IMR-90 (cell line): ENCODE results near the gene APP. TPM values are rescaled to one million over a fixed set of nuclear protein-coding genes. Genes with fewer than 3 reads are reported as not detected.

ENCODE experiments used
- ATAC-seq: fragments of 200-7000 bp; cut with Tn5 transposase; 2 replicates; pipeline ENCODE4 v1.9.1; 2020; ENCODE audit warnings: low read depth, mild to moderate bottlenecking, moderate library complexity
- BruUV-seq: library from RNA; stranded (reverse); fragments of 400-500 nt; replicated peaks from 2 replicates; lab custom pipeline; 2021; lab: Mats Ljungman, UMichigan
- CTCF ChIA-PET: fragments of 300-600 bp; formaldehyde crosslinking; extraction: SDS; loops from one replicate; lab custom pipeline; 2021; ENCODE audit warnings: antibody characterized with exemption; lab: Yijun Ruan, JAX
- POLR2A ChIA-PET: fragments of 300-600 bp; sonication (Branson Sonifier 250); formaldehyde crosslinking; loops from one replicate; lab custom pipeline; 2022; ENCODE audit warnings: antibody characterized with exemption; ENCODE audit not compliant: unreplicated experiment; lab: Charles Lee
- DNase-seq: peaks from one replicate; pipeline ENCODE4 v3.0.0; 2013
- H2AFZ ChIP-seq: replicated peaks from 2 replicates; pipeline ENCODE3; 2013; ENCODE audit warnings: low read length, mild to moderate bottlenecking; ENCODE audit not compliant: poor library complexity
- H2AK5ac ChIP-seq: 2 replicates; pipeline ENCODE4 v1.6.1; 2013; ENCODE audit warnings: low read depth, low read length, inconsistent platforms
- H2AK9ac ChIP-seq: replicated peaks from 2 replicates; pipeline ENCODE3; 2013; ENCODE audit warnings: mild to moderate bottlenecking, low read depth, low read length, moderate library complexity; ENCODE audit not compliant: poor library complexity
- H2BK120ac ChIP-seq: 2 replicates; pipeline ENCODE4 v1.6.1; 2013; ENCODE audit warnings: low read depth, low read length, inconsistent platforms
- H2BK15ac ChIP-seq: 3 replicates; pipeline ENCODE4 v1.6.1; 2013; ENCODE audit warnings: low read depth, low read length, inconsistent platforms
- H2BK20ac ChIP-seq: 2 replicates; pipeline ENCODE4 v1.6.1; 2013; ENCODE audit warnings: low read depth, mild to moderate bottlenecking, inconsistent platforms, low read length, moderate library complexity
- H2BK5ac ChIP-seq: 2 replicates; pipeline ENCODE4 v1.6.1; 2013; ENCODE audit warnings: mild to moderate bottlenecking, low read depth, low read length, inconsistent platforms; ENCODE audit not compliant: poor library complexity, severe bottlenecking
- H3K14ac ChIP-seq: replicated peaks from 2 replicates; pipeline ENCODE4 v1.6.1; 2013; ENCODE audit warnings: low read depth, low read length, inconsistent platforms
- H3K18ac ChIP-seq: 2 replicates; pipeline ENCODE4 v1.6.1; 2013; ENCODE audit warnings: low read depth, low read length, control low read depth
- H3K23ac ChIP-seq: 2 replicates; pipeline ENCODE4 v1.6.1; 2013; ENCODE audit warnings: low read depth, low read length, inconsistent platforms
- H3K27ac ChIP-seq: 2 replicates; pipeline ENCODE4 v1.5.1; 2013; ENCODE audit warnings: mild to moderate bottlenecking, control low read depth, low read length; ENCODE audit not compliant: insufficient read depth
- H3K27me3 ChIP-seq: 2 replicates; pipeline ENCODE4 v1.6.1; 2013; ENCODE audit warnings: low read length; ENCODE audit not compliant: control insufficient read depth, insufficient read depth
- H3K36me3 ChIP-seq: 2 replicates; pipeline ENCODE4 v1.6.1; 2013; ENCODE audit warnings: low read length, mixed read lengths; ENCODE audit not compliant: control insufficient read depth, insufficient read depth
- H3K4ac ChIP-seq: 2 replicates; pipeline ENCODE4 v1.6.1; 2013; ENCODE audit warnings: low read depth, low read length, inconsistent platforms
- H3K4me1 ChIP-seq: 2 replicates; pipeline ENCODE4 v1.6.1; 2013; ENCODE audit warnings: low read length, mixed read lengths; ENCODE audit not compliant: control insufficient read depth, insufficient read depth
- H3K4me2 ChIP-seq: 2 replicates; pipeline ENCODE4 v1.6.1; 2013; ENCODE audit warnings: low read depth, mild to moderate bottlenecking, control low read depth, low read length, moderate library complexity
- H3K4me3 ChIP-seq: 2 replicates; pipeline ENCODE4 v1.5.1; 2013; ENCODE audit warnings: low read depth, mild to moderate bottlenecking, control low read depth, low read length, moderate library complexity; ENCODE audit not compliant: insufficient read depth
- H3K56ac ChIP-seq: 2 replicates; pipeline ENCODE4 v1.6.1; 2013; ENCODE audit warnings: low read length, inconsistent platforms; ENCODE audit not compliant: insufficient read depth; ENCODE audit errors: extremely low read depth
- H3K79me1 ChIP-seq, 2 experiments: 2 replicates each; pipeline ENCODE4 v1.6.1; 2013; ENCODE audit warnings: low read length in 2 of 2, inconsistent platforms in 1 of 2, low read depth in 1 of 2
- H3K9ac ChIP-seq: 2 replicates; pipeline ENCODE4 v1.6.1; 2013; ENCODE audit warnings: low read depth, low read length, control low read depth
- H3K9me1 ChIP-seq: 2 replicates; pipeline ENCODE4 v1.6.1; 2013; ENCODE audit warnings: low read length, inconsistent platforms; ENCODE audit not compliant: insufficient read depth
- H3K9me3 ChIP-seq: 2 replicates; pipeline ENCODE4 v1.6.1; 2013; ENCODE audit warnings: low read length; ENCODE audit not compliant: control insufficient read depth, insufficient read depth
- H4K20me1 ChIP-seq: 2 replicates; pipeline ENCODE4 v1.6.1; 2013; ENCODE audit warnings: low read length, inconsistent platforms; ENCODE audit not compliant: insufficient read depth
- H4K5ac ChIP-seq: 2 replicates; pipeline ENCODE4 v1.6.1; 2013; ENCODE audit warnings: mild to moderate bottlenecking, low read depth, low read length, control low read depth
- H4K8ac ChIP-seq, 2 experiments: 2 replicates each; pipeline ENCODE4 v1.6.1; 2013; ENCODE audit warnings: low read depth in 2 of 2, low read length in 2 of 2, control low read depth in 1 of 2, inconsistent platforms in 1 of 2
- H4K91ac ChIP-seq: 2 replicates; pipeline ENCODE4 v1.6.1; 2013; ENCODE audit warnings: low read depth, low read length, inconsistent platforms; ENCODE audit not compliant: insufficient read depth
- BHLHE40 ChIP-seq: fragments of 150-350 bp; IDR thresholded peaks from 2 replicates; pipeline ENCODE4 v1.6.1; 2016; ENCODE audit warnings: mild to moderate bottlenecking, low read depth, low read length
- CEBPB ChIP-seq: IDR thresholded peaks from 2 replicates; pipeline ENCODE4 v1.6.1; 2012; ENCODE audit warnings: low read depth, low read length, improper control_type of control experiment
- CHD1 ChIP-seq: IDR thresholded peaks from 2 replicates; pipeline ENCODE4 v1.6.1; 2012; ENCODE audit warnings: low read depth, low read length, improper control_type of control experiment
- CTCF ChIP-seq: conservative IDR thresholded peaks from 2 replicates; pipeline ENCODE4 v1.5.1; 2012; ENCODE audit warnings: mild to moderate bottlenecking, low read depth, low read length, improper control_type of control experiment
- ELK1 ChIP-seq: fragments of 150-350 bp; IDR thresholded peaks from 2 replicates; pipeline ENCODE4 v1.6.1; 2016; ENCODE audit warnings: low read depth, mild to moderate bottlenecking, low read length, moderate library complexity, borderline replicate concordance
- FOS ChIP-seq: fragments of 150-350 bp; IDR thresholded peaks from 2 replicates; pipeline ENCODE4 v1.6.1; 2016; ENCODE audit warnings: low read depth, low read length
- MAFK ChIP-seq: IDR thresholded peaks from 2 replicates; pipeline ENCODE4 v1.6.1; 2012; ENCODE audit warnings: low read depth, low read length, improper control_type of control experiment
- MAZ ChIP-seq: IDR thresholded peaks from 2 replicates; pipeline ENCODE4 v1.6.1; 2012; ENCODE audit warnings: low read depth, mild to moderate bottlenecking, low read length, improper control_type of control experiment, moderate library complexity, borderline replicate concordance
- MXI1 ChIP-seq: IDR thresholded peaks from 2 replicates; pipeline ENCODE4 v1.6.1; 2012; ENCODE audit warnings: low read depth, mild to moderate bottlenecking, low read length, moderate library complexity, borderline replicate concordance
- NFE2L2 ChIP-seq: fragments of 150-350 bp; IDR thresholded peaks from 2 replicates; pipeline ENCODE4 v1.6.1; 2016; ENCODE audit warnings: low read depth, mild to moderate bottlenecking, low read length
- POLR2A ChIP-seq: IDR thresholded peaks from 2 replicates; pipeline ENCODE4 v1.6.1; 2012; ENCODE audit warnings: mild to moderate bottlenecking, low read depth, low read length
- RAD21 ChIP-seq: IDR thresholded peaks from 2 replicates; pipeline ENCODE4 v1.6.1; 2012; ENCODE audit warnings: low read length, improper control_type of control experiment
- RCOR1 ChIP-seq: IDR thresholded peaks from 2 replicates; pipeline ENCODE4 v1.6.1; 2012; ENCODE audit warnings: mild to moderate bottlenecking, low read length, improper control_type of control experiment; ENCODE audit not compliant: insufficient replicate concordance
- RFX5 ChIP-seq: IDR thresholded peaks from 2 replicates; pipeline ENCODE4 v1.8.0; 2012; ENCODE audit warnings: low read depth, mild to moderate bottlenecking, low read length, moderate library complexity
- SMC3 ChIP-seq: fragments of 150-350 bp; IDR thresholded peaks from 2 replicates; pipeline ENCODE4 v1.6.1; 2016; ENCODE audit warnings: low read depth, mild to moderate bottlenecking, antibody characterized with exemption, low read length, moderate library complexity
- USF2 ChIP-seq: fragments of 150-350 bp; IDR thresholded peaks from 2 replicates; pipeline ENCODE4 v1.6.1; 2017; ENCODE audit warnings: mild to moderate bottlenecking, antibody characterized with exemption, low read length, low read depth
- WGBS, 2 experiments: methylation state at CpG; one replicate each; pipeline versions ENCODE4 v1.1.5 to v1.1.7; 2013; ENCODE audit warnings: missing lambda C conversion rate in 2 of 2; ENCODE audit not compliant: insufficient read length in 1 of 2; ENCODE audit errors: extremely low coverage in 2 of 2; 5-methylcytosine and 5-hydroxymethylcytosine counted together
- dilution Hi-C: fragments of 300-500 bp; cut with HindIII; formaldehyde crosslinking; loops from one replicate; pipeline ENCODE4 v1.14.3; 2018; ENCODE audit warnings: low sequenced_read_pairs; ENCODE audit not compliant: unreplicated experiment
- in situ Hi-C: fragments of 300-500 bp; cut with MboI; formaldehyde crosslinking; loops from 3 replicates; pipeline ENCODE4 v1.14.3; 2019; ENCODE audit warnings: low sequenced_read_pairs, inconsistent platforms, mixed read lengths
- intact Hi-C: fragments of 100-400 bp; cut with micrococcal nuclease; formaldehyde crosslinking; loops from 2 replicates; pipeline ENCODE4 v1.10.0; 2022
- polyA plus RNA-seq, 3 experiments: library from polyadenylated mRNA; depleted of rRNA; stranded (reverse); fragments of >200 nt; gene quantifications; 2 replicates each; pipeline ENCODE4 v1.2.3, GENCODE V29; 2012; ENCODE audit warnings: low replicate concordance in 1 of 3
- total RNA-seq: library from RNA; depleted of rRNA; stranded (reverse); fragments of >200 nt; gene quantifications from 2 replicates; pipeline ENCODE4 v1.2.3, GENCODE V29; 2012

APP gene
- total and polyA plus RNA-seq, 2 of the 4 experiments (the other 2 are of a cell fraction): 191 to 530 TPM

- no peak overlapping the region for H3K4me3 ChIP-seq
- no peak overlapping the region for H3K4ac ChIP-seq
- peaks cover 4 to 9% of the 10 kb centered on the region in 2 experiments; a peak in 2 of 4 replicates for H3K79me1 ChIP-seq
- H2AK5ac ChIP-seq: no peak overlapping the region
- intact Hi-C loops: no loop called here
- no peaks in the 10 kb centered on the region for H3K9me3 ChIP-seq
- dilution Hi-C loops: no loop called here
- no peak overlapping the region for H2BK15ac ChIP-seq
- ChIA-PET CTCF (no interaction called here), POLR2A (no interaction called here)
- peaks cover 2% of the 10 kb centered on the region; the same call in 1 of the 2 replicates for H3K4me1 ChIP-seq
- peaks cover 17% of the 10 kb centered on the region for H3K36me3 ChIP-seq
- no peak overlapping the region for H4K91ac ChIP-seq
- no peak overlapping the region for H2BK20ac ChIP-seq
- H2AK9ac ChIP-seq: no peak overlapping the region
- TF ChIP-seq RAD21: no peak
- no peak for TF ChIP-seq CTCF
- no peak for TF ChIP-seq CHD1
- TF ChIP-seq FOS: no peak
- TF ChIP-seq MAFK: no peak
- TF ChIP-seq CEBPB: no peak
- no peak for TF ChIP-seq BHLHE40
- TF ChIP-seq MAZ: no peak
- no peak for TF ChIP-seq POLR2A
- TF ChIP-seq RFX5: no peak
- TF ChIP-seq USF2: no peak
- no peak for TF ChIP-seq RCOR1
- no peak for TF ChIP-seq MXI1
- TF ChIP-seq ELK1: no peak
- no peak for TF ChIP-seq NFE2L2
- TF ChIP-seq SMC3: no peak
- no peak overlapping the region for H3K18ac ChIP-seq
- no peak overlapping the region for H4K8ac ChIP-seq
- no peak overlapping the region for H2BK120ac ChIP-seq
- no peak overlapping the region for H2BK5ac ChIP-seq
- WGBS, 2 experiments: no CpG with 5 or more reads among the region's 1 CpG
- in situ Hi-C loops: no loop called here
- BruUV-seq: no TSS peak
- H3K23ac ChIP-seq: no peak overlapping the region
- H3K9me1 ChIP-seq: peaks cover 3% of the 10 kb centered on the region; the same call in 1 of the 2 replicates
- no peak overlapping the region for H2AFZ ChIP-seq
- H3K9ac ChIP-seq: no peak overlapping the region
- no peaks in the 10 kb centered on the region for H4K20me1 ChIP-seq
- no peak overlapping the region for H4K5ac ChIP-seq
- ATAC-seq (peak; percentile 56; the same call in 1 of the 2 replicates), DNase-seq (no peak)
- no peak overlapping the region for H3K56ac ChIP-seq
- no peak overlapping the region for H3K27ac ChIP-seq
- no peaks in the 10 kb centered on the region for H3K27me3 ChIP-seq
- H3K4me2 ChIP-seq: no peak overlapping the region
- no peak overlapping the region for H3K14ac ChIP-seq
Observed at GRCh38 chr21:25984538-25984937, 186.0 kb downstream of the APP start.
